ENCODE results near the gene CD163.

DNA sequence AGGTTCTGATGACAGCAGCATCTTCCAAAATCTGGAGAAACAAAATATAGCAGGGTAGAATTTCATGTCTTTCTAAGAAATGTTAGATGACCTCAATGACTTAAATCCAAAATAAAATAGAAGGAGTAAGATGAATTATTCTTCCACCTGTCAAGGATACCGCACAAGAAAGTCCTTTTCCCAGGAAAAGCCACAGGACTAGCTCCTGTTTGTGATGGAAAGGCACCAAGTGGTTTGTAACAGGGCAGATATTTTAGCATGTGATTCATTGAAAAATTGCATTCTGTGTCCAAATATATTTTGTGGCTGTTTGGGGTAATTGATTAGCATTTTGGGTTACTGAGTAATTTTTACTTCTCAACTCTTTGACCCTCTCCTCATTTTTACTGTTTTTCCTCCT is 62.4 kb downstream of the CD163 start:
- TF ChIP-seq POLR2AphosphoS5 (IDR thresholded peaks at IDR 0.05; ENCODE audit: low read depth, low read length) (no peak), POLR2A (IDR thresholded peaks at IDR 0.05; ENCODE audit: low read depth, low read length) (no peak)
